GM19023 (cell line): ENCODE results near the gene DCLK3.
A peak's percentile ranks its signal among the peaks of the same experiment; 100 is the strongest.

Experiments
- ATAC-seq: cut with Tn5 transposase; IDR thresholded peaks from one replicate; pipeline ENCODE4 v1.9.1; 2021; ENCODE audit warnings: mild to moderate bottlenecking, moderate library complexity; ENCODE audit not compliant: unreplicated experiment

The DCLK3 gene

GRCh38 chr3:36771931-36772330 is 7.6 kb upstream of the DCLK3 start:
- no peak for ATAC-seq

GRCh38 chr3:36769926-36770325 is 5.6 kb upstream of the DCLK3 start:
- no peak for ATAC-seq

- no peak for ATAC-seq
These were observed 751 bp upstream of the DCLK3 start for GRCh38 chr3:36765104-36765503.

- no peak for ATAC-seq
These were observed 318 bp upstream of the DCLK3 start for GRCh38 chr3:36764704-36765038.

- no peak for ATAC-seq
These were observed 1.2 kb downstream of the DCLK3 start for GRCh38 chr3:36762918-36763849.

- ATAC-seq, result no peak
These were observed 2.6 kb downstream of the DCLK3 start for GRCh38 chr3:36761779-36762178.

GRCh38 chr3:36756269-36756668 is 8.1 kb downstream of the DCLK3 start:
- ATAC-seq, result no peak

- ATAC-seq, result no peak
These were observed 13.0 kb downstream of the DCLK3 start for GRCh38 chr3:36751326-36751725.

GRCh38 chr3:36750737-36751136 is 13.6 kb downstream of the DCLK3 start:
- no peak for ATAC-seq

GRCh38 chr3:36744763-36745162 is 19.6 kb downstream of the DCLK3 start:
- no peak for ATAC-seq

GRCh38 chr3:36743826-36744225 is 20.5 kb downstream of the DCLK3 start:
- no peak for ATAC-seq

GRCh38 chr3:36741285-36741684 is 23.1 kb downstream of the DCLK3 start:
- no peak for ATAC-seq

GRCh38 chr3:36740787-36741186 is 23.6 kb downstream of the DCLK3 start:
- ATAC-seq, result no peak

GRCh38 chr3:36738702-36739101 is 25.7 kb downstream of the DCLK3 start:
- ATAC-seq, result no peak

GRCh38 chr3:36736301-36736700 is 28.1 kb downstream of the DCLK3 start:
- ATAC-seq, result no peak

GRCh38 chr3:36734742-36735141 is 29.6 kb downstream of the DCLK3 start:
- ATAC-seq, result no peak

GRCh38 chr3:36733723-36734122 is 30.6 kb downstream of the DCLK3 start:
- no peak for ATAC-seq

- ATAC-seq, result no peak
These were observed 31.1 kb downstream of the DCLK3 start for GRCh38 chr3:36733162-36733696.

- ATAC-seq, result no peak
These were observed 33.4 kb downstream of the DCLK3 start for GRCh38 chr3:36730966-36731365.

GRCh38 chr3:36729204-36730056 is 34.9 kb downstream of the DCLK3 start:
- peak; percentile 57 for ATAC-seq

- no peak for ATAC-seq
These were observed 49.8 kb downstream of the DCLK3 start for GRCh38 chr3:36714343-36715086.
